G401.6 (cell line): ENCODE data around the gene RAB5B.
A peak's percentile ranks its signal among the peaks of the same experiment; 100 is the strongest.
"Not testable (repeated sequence)": the region's sequence is repeated elsewhere in the genome, so short reads cannot be mapped to it uniquely, and the experiment has no call there.

Source experiments
- FAIRE-seq: peaks from 2 replicates; lab custom pipeline; 2012; peaks lifted over from hg19 to GRCh38; lab: Jason Lieb, UNC

RAB5B gene

DNA sequence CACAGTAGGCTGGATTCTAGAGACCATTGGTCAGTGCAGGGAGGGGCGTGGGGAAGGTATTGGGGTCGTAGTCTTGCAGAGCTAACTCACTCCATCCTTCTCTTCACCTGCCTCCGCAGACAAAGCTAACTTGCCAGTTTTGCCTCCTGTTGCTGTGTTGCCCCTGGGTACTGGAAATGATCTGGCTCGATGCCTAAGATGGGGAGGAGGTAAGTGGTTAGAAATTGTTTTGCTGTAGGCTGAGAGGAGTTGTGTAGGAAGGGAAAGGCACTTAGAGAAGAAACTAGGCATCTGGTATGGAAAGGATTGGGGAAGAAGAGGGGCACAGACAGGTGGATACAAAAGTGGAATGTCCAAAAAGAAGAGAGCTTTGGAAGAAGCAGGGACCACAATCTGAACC is 31.8 kb upstream of the RAB5B start:
- no peak for FAIRE-seq

DNA sequence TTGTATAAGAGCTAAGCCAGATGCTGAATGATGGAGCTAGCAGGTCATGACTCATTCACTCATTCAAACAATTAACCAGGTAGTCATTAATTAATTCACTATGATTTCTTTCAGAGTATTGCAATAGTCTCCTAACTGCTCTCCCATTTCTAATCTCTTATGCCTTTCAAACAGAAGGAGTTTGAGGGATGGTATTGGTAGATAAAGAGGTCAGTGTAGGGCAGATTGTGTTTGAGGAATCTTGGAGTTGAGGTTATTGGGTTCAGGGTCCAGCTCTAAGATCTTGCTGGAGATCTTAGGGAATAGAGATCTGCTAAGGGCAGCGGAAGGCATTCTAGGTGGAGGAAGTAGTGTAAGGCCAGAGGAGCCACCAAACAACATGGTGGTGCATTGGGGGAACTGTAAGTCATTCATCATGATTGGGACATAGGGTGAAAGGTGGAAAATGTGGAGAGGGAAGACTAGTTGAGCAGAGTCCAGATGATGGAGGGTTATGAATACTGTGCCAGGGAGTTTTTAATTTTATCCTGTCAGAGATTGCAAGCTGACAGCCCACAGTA is 31.2 kb upstream of the RAB5B start:
- no peak for FAIRE-seq

DNA sequence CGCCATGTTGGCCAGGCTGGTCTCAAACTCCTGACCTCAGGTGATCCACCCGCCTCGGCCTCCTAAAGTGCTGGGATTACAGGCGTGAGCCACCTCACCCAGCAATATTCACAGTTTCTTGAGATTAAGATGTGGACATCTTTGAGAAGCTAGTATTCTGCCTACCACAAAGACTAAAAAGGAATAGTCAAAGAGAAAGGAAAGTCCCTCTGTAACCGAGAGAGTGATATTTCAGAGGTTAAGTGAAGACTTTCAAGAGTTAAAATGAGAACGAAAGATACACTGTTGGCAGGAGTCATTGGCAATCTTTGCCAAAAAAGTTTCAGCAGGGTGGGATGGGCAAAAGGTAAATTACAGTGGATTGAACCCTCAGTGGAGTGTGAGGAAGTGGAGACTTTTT is 27.3 kb upstream of the RAB5B start:
- no peak for FAIRE-seq

DNA sequence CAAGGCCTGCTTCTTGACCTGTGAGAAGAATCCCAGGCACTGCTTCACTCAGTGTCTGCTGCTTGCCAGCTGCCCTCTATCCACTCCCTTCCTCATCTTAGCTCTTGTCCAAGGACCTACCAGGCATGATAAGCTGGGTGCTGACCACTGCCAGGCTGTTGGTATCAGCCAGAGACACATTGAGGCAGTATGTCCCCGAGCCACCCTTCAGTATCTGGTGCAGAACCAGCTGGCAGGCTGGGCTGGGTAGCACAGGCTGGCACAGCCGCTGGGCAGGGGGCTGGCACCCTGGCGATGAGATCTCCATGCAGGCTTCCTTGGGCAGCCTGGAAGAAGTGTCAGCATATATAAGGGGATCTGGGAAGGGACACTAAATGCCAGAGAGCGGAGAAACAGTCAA is 18.5 kb upstream of the RAB5B start:
- FAIRE-seq: no peak

DNA sequence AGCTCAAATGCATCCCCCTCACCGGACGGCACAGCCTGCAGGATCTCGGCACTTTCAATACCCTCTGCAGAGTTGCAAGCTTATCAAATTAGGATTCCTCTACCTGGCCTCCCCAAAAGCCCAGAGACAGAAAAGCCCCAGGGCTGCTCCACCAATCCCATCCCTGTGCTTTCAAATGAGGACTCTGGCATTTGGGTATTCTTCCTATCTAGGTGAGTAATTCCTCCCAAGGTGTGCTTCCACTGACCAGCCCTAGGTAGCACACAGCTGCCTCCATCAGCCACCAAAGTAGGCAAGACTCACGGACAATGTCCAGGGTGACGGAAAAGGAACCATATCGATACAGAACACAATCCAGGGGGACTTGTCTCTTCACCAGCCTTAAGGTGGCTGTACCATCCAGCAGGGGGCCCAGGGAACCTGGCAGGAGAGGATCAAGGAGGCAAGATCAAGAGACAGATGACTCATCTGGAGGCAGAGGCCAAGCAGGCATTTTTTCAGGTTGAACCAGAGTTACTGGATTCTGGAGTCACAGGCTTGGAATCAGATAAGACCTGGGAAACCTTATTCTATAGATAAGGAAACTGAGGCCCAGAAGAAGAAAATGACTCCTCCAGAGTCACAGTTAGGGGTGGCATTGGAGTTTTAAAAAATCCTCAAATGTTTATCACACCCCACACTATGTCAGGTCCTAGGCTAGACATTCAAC is 17.9 kb upstream of the RAB5B start:
- FAIRE-seq: no peak

DNA sequence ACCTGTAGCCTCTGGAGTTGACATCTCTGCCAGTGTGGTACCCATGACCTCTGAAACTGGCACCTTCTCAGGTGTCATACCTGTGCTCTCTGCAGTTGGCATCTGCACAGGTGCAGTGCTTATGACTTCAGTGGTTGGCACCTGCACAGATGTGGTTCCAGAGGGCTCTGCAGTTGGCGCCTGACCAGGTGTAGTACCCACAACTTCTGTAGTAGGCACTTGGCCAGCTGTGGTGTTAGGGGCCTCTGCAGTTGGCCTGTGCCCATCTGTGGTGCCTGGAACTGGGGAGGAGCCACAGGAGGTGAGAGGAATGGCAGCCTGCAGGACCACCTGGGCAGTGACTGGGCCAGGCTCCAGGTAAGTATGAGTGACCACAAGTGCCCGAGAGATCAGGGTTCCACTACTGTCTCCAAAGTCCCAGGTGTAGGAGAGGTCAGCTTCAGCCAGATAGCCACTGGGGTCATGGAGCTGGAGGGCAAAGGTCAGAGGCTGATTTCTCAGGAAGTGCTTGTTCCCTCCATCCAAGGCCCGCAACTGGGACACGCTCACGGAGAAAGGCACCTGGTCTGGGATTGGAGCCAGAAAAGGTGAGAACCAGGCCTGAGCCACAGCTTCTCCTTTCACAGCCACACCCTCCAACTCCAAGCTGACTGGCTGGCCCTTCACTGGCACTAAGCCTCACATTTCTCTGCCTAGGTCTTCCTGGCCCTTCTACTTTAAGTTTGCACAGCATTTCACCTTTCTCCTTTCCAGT is 16.6 kb upstream of the RAB5B start:
- FAIRE-seq: no peak

DNA sequence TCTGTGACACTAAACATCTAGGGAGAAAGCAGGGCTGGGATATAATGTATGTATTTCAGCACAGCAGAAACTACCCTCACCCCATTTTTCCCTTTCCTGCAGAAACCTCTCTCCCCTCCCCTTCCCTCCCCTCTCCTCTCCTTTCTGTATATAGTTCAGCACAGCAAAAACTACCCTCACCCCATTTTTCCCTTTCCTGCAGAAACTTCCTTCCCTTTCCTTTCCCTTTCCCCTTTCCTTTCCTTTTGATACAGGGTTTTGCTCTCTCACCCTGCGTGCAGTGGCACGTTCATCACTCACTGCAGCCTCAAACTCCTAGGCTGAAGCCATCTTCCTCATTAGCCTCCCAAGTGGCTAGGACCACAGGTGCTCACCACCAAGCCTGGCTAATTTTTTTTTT is 10.1 kb upstream of the RAB5B start:
- no peak for FAIRE-seq

DNA sequence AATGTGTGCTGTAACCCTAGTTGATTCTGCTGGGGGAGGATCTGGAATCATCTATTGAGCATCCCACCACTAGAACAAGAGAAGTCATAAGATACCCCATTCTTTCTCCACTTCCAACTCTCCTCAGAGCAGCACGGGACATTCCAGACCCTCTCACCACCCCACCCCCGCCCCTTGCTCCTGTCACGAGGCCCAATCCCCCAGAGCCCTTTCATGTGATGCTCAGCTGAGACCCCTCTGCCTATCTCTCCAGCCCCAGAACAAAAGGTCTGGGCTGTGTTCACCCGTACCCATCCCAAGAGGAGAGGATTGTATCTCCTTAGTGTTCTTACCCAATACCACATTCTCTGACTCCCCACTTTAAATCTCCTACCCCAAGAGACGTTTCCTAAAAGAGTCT is 8.6 kb upstream of the RAB5B start:
- FAIRE-seq: no peak

DNA sequence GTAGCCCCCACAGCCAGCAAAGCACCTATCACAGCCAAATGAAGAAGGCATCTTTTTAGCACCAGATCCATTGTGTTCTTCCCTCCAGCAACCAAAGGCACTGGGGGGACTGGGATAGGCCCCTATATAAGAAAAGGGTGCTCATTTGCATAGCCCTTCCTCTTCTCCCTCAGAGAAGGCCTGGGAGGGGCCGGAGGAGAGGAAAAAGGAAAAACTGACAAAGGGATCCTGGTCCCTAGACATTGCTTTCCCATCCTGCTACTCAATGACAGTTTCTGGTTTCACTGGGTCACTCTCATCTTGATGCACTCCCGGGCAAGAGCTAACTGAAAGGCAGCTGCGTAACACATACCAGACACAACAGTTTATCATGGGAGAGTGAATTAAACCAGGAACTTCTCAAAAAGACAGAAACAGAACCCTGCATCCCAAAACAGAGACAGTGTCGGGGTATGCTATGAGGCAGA is 7.9 kb upstream of the RAB5B start, which contains the start of gene PMEL:
PMEL (minus strand) TSS at position 102 of the 467 bp plus-strand sequence; CDS start at position 71, 31 bp downstream.
- FAIRE-seq: no peak

DNA sequence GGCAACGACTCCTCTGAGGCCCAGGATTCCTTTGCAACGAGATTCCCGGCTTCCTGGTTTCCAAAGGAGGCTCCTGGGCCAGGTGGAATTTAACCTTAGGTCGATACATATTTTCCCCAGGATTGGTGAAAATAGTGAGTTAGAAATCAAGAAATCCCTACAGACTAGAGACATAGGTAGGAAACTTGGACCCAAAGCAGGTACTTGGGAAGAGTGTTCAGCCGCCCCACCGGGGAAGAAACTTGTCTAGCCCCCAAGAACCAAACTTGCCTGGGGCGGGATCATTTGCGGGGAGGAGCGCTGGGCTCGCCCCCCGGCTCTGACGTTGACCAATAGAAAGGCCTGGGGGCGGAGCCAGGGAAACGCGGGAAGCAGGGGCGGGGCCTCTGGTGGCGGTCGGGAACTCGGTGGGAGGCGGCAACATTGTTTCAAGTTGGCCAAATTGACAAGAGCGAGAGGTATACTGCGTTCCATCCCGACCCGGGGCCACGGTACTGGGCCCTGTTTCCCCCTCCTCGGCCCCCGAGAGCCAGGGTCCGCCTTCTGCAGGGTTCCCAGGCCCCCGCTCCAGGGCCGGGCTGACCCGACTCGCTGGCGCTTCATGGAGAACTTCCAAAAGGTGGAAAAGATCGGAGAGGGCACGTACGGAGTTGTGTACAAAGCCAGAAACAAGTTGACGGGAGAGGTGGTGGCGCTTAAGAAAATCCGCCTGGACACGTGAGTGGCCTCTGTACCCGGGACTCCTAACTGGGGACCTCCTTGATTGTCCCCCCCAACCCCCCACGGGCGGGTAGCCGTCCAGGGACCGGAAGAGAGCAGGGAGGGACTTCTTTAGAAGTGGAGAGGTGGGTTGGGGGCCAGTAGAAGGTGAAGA is 7.2 kb upstream of the RAB5B start, which contains the start of gene CDK2:
CDK2 (plus strand) TSS at position 423 of the 874 bp plus-strand sequence; CDS start at position 602, 179 bp downstream.
- peak; percentile 80 for FAIRE-seq

DNA sequence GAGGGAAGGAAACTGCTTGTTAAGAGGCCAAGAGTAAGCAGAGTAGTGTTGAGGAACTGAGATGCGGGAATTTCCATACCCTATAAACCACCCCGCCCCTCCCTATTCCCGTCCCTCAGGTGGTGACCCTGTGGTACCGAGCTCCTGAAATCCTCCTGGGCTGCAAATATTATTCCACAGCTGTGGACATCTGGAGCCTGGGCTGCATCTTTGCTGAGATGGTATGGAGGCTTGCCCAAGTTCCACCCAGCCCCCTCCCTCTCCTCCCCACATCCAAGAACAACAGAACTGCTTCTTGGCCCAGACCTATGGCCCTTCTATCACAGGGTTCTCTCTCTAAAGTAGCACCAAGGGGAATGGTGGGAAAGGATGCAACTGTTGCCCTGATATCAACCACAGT is 4.5 kb upstream of the RAB5B start:
- FAIRE-seq: no peak

DNA sequence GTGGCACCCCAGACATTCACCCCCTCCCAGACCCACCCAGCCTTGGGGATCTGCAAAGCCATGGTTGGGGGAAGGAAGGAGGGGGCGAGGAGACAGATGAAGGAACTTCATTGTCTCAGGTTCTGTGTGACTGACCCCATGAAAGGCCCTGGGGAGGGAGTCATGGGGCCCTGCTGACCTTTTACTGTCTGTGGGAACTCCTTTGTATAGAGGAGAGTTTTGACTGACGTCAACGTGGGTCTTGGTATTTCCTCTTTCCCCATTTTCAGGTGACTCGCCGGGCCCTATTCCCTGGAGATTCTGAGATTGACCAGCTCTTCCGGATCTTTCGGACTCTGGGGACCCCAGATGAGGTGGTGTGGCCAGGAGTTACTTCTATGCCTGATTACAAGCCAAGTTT is 3.1 kb upstream of the RAB5B start:
- FAIRE-seq: no peak

DNA sequence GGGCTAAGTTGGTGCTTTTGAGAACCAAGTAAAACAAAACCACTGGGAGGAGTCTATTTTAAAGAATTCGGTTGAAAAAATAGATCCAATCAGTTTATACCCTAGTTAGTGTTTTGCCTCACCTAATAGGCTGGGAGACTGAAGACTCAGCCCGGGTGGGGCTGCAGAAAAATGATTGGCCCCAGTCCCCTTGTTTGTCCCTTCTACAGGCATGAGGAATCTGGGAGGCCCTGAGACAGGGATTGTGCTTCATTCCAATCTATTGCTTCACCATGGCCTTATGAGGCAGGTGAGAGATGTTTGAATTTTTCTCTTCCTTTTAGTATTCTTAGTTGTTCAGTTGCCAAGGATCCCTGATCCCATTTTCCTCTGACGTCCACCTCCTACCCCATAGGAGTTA is 1.8 kb upstream of the RAB5B start:
- no peak for FAIRE-seq

DNA sequence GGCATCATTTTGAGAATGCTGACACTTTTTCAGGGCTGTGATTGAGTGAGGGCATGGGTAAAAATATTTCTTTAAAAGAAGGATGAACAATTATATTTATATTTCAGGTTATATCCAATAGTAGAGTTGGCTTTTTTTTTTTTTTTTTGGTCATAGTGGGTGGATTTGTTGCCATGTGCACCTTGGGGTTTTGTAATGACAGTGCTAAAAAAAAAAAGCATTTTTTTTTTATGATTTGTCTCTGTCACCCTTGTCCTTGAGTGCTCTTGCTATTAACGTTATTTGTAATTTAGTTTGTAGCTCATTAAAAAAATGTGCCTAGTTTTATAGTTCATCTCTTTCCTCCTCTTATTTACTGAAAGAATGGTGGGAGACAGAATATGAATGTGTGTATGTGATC is 1.4 kb upstream of the RAB5B start:
- no peak for FAIRE-seq

DNA sequence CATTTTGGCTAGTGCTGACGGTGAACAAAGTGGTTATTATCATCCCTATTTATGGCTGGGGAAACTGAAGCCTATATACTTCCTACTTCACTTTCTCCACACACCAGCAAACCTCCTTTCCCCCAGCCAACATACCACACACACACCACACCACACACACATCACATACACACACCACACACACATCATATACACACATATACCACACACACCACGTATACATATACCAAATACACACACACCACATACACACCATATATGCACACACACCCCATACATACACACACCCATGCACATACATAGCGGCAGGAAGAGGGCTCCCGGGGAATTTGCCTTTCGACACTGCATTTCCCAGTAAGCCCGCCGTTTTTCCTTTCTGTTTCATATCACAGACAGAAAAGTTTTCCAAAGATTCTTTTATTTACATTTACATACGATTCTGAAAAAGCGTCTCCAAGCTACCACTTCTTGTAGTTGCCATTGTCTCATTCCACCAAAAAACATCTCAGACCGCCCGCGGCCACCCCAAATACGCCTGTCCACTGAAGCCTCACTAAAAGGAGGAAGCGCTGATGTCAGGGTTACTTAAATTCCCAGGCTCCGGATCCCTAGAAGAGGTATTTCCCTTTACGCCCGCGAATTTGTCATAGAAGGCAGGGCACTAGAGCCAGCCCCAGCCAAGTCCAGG is 823 bp upstream of the RAB5B start:
- no peak for FAIRE-seq

DNA sequence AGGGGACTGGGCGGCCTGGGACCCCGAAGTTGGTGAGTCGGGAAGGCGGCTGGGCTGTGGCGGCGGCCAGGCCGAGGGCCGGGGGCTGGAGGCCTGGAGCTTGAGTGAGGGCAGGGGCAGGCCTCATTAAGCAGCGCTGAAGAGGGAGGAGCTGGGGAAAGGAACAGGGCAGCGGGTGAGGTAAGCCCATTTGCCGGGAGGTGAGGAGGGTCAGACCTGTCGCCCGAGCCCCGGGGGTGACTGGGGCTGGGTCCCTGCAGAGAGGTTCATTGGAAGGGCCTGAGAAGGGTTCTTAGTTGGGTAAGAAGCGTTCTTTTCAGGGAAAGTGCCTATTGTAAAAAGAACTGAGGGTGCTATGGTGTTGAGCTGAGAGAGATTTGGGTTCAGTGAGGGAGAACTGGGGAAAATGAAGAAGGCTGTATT is 441 bp downstream of the RAB5B start:
- no peak for FAIRE-seq

DNA sequence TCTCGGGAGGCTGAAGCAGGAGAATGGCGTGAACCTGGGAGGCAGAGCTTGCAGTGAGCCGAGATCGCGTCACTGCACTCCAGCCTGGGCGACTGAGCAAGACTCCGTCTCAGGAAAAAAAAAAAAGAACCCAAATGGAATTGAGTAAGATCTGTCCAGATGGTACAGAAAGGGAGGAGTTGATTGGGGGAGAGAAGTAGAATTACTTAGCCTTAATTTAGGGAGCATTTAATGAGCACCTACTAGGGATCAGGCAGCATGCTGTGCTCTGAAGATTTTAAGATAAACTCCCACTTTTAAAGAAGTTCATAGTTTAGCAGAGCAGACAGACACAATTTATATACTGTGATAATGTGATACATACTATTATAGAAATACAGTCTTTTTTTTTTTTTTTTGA is 4.5 kb downstream of the RAB5B start:
- no peak for FAIRE-seq

DNA sequence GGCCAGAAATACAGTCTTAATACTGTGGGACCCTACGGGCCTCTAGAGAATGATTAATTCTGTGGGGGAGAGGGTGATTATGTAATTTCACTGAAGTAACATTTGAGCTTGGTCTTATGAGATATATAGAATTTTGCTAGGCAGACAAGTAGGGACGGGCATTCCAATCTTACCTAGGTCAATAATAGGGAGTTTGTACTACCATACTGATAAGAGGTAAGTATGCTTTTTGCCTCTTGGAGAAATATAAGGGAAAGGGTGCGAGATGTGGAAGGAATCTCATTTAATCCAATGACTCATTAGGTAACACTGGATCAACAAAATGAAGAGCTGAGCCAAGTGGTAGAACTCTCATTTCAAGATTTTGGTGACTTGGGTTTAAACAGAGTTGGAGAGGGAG is 5.2 kb downstream of the RAB5B start:
- no peak for FAIRE-seq

DNA sequence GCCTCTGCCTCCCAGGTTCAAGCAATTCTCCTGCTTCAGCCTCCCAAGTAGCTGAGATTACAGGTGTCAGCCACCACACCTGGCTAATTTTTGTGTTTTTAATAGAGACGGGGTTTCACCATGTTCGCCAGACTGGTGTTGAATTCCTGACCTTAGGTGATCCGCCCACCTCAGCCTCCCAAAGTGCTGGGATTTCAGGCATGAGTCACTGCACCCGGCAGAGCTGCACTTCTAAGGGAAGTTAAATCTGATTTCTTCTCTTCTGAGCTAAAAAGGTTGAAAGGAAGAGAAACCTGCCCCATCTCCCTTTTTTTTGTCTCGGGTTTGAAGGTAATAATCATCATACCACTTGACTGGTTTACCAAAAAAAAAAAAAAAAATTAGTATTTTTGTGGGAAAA is 8.0 kb downstream of the RAB5B start:
- FAIRE-seq: not testable (repeated sequence)

DNA sequence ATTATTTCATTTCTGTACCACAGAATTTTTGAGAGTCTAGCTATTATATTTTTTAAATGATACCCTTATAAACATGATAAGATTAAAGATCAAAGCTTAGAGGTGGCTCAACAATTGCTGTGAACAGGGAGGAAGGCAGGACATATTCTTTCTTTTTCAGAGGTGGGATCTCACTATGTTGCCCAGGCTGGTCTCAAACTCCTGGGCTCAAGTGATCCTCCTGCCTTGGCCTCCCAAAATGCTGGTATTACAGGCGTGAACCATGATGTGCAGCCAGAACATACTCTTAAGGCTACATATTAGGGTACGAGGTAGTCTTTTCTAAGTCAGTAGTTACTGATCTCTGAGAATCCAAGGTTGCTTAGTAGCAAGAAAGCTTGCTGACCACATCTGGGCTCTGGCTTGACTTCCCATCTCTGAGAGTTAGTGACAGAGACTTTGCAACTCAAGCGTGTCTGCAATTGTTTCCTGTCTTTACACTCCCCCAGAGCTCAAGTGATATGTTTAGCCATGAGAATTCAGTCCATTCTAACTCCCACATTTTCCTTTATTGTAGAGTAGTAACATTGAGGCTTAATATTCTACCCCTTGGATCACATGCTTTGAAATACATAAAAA is 8.6 kb downstream of the RAB5B start:
- FAIRE-seq: no peak

DNA sequence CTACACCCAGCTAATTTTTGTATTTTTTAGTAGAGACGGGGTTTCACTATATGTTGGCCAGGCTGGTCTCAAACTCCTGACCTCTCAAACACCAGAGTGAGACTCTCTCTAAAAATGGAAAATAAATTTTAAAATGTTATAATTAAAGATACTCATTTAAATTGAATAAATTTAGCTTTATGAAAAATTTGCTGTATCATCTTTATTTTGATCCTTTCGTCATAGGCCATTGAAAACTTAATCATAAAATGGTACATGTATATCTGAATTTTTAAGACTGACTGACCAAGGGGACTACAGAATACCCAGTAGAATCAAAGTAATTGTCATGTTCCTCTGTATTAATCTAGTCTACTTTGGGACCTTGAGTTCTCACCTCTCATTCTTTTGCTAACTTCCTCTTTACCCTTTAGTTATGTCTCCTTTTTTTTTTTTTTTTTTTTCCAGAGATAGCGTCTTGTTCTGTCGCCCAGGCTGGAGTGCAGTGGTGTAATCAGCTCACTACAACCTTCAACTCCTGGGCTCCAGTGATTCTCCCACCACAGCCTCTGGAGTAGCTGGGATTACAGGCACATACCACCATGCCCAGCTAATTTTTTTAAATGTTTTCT is 9.5 kb downstream of the RAB5B start:
- no peak for FAIRE-seq
